Stimulated activated CD8-positive, alpha-beta memory T cell treated with anti-CD3 and anti-CD28 coated beads, Interleukin-15, amount 100 ng/mL, for 24 hours (primary cell): Measurements from ENCODE around the gene SPOCD1.

Experiments used
- DNase-seq: peaks from one replicate; pipeline ENCODE4 v3.0.0-alpha.2; 2020; ENCODE audit warnings: low read depth

Gene SPOCD1

GRCh38 chr1:31815752-31816500 lies at the start of gene SPOCD1:
Gene SPOCD1, minus strand, starts transcription at chr1:31816022. Its CDS starts 689 bp downstream, at chr1:31815333.
- peak; percentile 69 for DNase-seq

GRCh38 chr1:31862071-31862470 lies 46.2 kb upstream of the SPOCD1 start:
- DNase-seq = no peak

GRCh38 chr1:31861346-31861745 lies 45.5 kb upstream of the SPOCD1 start:
- no peak for DNase-seq

GRCh38 chr1:31860581-31860980 lies 44.8 kb upstream of the SPOCD1 start:
- no peak for DNase-seq

GRCh38 chr1:31859719-31860118 lies 43.9 kb upstream of the SPOCD1 start:
- DNase-seq = no peak

GRCh38 chr1:31859044-31859443 lies 43.2 kb upstream of the SPOCD1 start:
- DNase-seq = no peak

- no peak for DNase-seq
These were observed 42.0 kb upstream of the SPOCD1 start for GRCh38 chr1:31857863-31858262.

- DNase-seq = no peak
These were observed 40.3 kb upstream of the SPOCD1 start for GRCh38 chr1:31856140-31856539.

- DNase-seq = no peak
These were observed 39.4 kb upstream of the SPOCD1 start for GRCh38 chr1:31855038-31855845.

- no peak for DNase-seq
These were observed 33.8 kb upstream of the SPOCD1 start for GRCh38 chr1:31849653-31850052.

- DNase-seq = no peak
These were observed 32.6 kb upstream of the SPOCD1 start for GRCh38 chr1:31848381-31848897.

GRCh38 chr1:31846484-31846883 lies 30.7 kb upstream of the SPOCD1 start:
- no peak for DNase-seq

- DNase-seq = no peak
These were observed 27.7 kb upstream of the SPOCD1 start for GRCh38 chr1:31843506-31843905.

- no peak for DNase-seq
These were observed 24.0 kb upstream of the SPOCD1 start for GRCh38 chr1:31839662-31840343.

GRCh38 chr1:31837451-31838158 lies 21.8 kb upstream of the SPOCD1 start:
- DNase-seq = no peak

- DNase-seq = no peak
These were observed 20.8 kb upstream of the SPOCD1 start for GRCh38 chr1:31836638-31837037.

GRCh38 chr1:31835415-31835814 lies 19.6 kb upstream of the SPOCD1 start:
- DNase-seq = no peak

GRCh38 chr1:31834501-31834900 lies 18.7 kb upstream of the SPOCD1 start:
- DNase-seq = no peak

GRCh38 chr1:31831397-31832378 lies 15.9 kb upstream of the SPOCD1 start:
- DNase-seq = no peak

GRCh38 chr1:31830511-31830910 lies 14.7 kb upstream of the SPOCD1 start:
- no peak for DNase-seq

- DNase-seq = no peak
These were observed 14.2 kb upstream of the SPOCD1 start for GRCh38 chr1:31830065-31830464.
